ENCODE measurements around the gene NUBP2.

NUBP2 gene

DNA sequence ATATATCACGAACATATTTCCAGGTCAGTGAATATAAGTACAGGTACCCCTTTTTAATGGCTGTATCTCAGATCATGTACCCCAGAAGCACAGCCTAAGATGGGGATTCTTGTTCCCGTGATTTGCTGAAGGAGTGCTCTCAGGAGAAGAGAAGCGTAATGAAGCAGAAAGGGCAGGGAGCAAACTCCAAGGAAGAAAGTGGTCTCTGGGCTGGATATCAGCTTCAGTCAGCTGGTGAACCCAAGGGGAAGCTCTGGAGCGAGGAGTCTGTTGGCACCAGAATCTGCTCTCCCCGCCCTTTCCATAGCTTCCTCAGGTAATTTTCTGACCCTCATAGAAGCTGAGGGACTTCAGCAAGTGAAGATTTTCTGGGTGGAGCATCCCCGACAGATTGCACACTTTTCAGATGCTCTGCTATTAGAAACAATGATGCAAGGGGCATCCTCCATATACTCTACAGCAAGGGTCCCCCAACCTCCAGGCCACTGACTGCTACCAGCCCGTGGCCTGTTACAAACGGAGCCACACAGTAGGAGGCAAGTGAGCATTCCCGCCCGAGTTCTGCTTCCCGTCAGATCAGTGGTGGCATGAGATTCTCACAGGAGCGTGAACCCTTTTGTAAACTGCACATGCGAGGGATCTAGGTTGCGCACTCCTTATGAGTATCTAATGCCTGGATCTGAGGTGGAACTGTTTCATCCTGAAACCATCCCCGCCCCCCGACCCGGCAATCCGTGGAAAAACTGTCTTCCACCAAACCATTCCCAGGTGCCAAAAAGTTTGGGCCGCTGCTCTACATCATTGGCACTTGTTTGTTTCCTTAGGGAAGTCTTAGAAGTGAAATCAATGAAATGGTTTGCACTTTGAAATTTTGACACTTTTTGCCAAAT, 48.7 kb downstream of the NUBP2 start:
- DNase-seq: no peak

DNA sequence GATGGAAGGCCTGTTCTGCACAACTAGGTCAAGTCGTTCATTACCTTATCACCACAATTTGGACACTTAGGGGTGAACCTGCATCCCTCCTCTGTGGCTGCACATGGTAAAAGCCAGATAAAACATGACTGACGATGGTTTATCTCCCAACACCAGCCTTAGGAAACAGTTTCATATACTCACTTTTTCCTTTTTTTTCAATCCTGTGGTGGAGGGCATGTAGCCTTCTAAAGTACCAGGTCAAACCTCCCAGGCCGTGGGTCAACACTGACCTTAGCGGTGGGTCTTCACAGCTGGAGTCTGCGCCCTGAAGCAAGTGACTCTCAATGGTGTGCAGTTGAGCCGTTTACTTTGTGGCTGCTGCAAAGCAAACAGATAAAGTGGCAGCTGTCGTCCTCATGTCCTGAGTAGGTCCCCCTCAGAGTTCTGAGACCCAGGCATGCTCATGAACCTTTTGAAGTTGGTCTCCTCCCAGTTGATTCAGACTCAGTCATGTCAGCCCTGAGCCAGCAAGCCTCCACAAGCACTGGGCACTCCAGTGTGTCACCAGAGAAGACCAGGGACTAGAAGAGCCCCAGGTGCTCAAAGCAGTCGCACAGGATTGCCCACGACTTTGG, 50.2 kb downstream of the NUBP2 start:
- no peak for DNase-seq

DNA sequence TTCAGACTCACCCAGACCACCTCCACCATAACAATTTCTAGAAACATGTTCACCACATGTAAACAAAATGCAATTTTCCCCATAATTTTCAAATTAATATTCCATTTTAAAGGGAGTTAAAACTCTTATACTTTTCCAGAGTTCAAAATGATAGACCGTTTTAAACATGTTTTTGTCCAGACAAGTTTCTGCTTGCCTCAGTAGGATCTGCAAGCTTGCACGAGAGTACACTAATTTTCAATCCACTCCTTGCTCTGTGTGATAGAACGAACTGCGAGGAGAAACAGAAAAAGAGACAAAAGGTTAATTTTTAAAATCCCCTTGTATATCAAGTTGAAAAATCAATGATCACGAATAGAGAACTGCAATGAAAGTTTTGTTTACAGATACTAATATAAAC, 51.3 kb downstream of the NUBP2 start:
- DNase-seq: no peak

Data from T-helper 9 cell (primary cell).